BJ (cell line): ENCODE data around the gene GALNT11. TPM values are rescaled to one million over a fixed set of nuclear protein-coding genes. Genes with fewer than 3 reads are reported as not detected.

Experiments
- CTCF ChIA-PET: fragments of 350-600 bp; formaldehyde crosslinking; extraction: SDS; loops from one replicate; lab custom pipeline; 2021; ENCODE audit warnings: antibody characterized with exemption, inconsistent platforms; lab: Yijun Ruan, JAX
- POLR2A ChIA-PET: fragments of 300-600 bp; sonication (Branson Sonifier 250); formaldehyde crosslinking; extraction: SDS; loops from one replicate; lab custom pipeline; 2021; ENCODE audit warnings: antibody characterized with exemption; lab: Charles Lee
- DNase-seq: peaks from one replicate; pipeline ENCODE4 v3.0.0-alpha.2; 2011; ENCODE audit warnings: low read depth
- H3K27me3 ChIP-seq: 2 replicates; pipeline ENCODE4 v1.6.0; 2011; ENCODE audit warnings: low read length; ENCODE audit not compliant: control insufficient read depth, insufficient read depth
- H3K36me3 ChIP-seq: 2 replicates; pipeline ENCODE4 v1.5.1; 2011; ENCODE audit warnings: low read length; ENCODE audit not compliant: control insufficient read depth, insufficient read depth
- H3K4me3 ChIP-seq: 2 replicates; pipeline ENCODE4 v1.5.1; 2011; ENCODE audit warnings: low read depth, mild to moderate bottlenecking, control low read depth, low read length
- polyA plus RNA-seq: library from polyadenylated mRNA; depleted of rRNA; stranded (reverse); fragments of >200 nt; gene quantifications from 2 replicates; pipeline ENCODE4 v1.2.3, GENCODE V29; 2011
- TF ChIP-seq, protein P1 (sequence below): IDR thresholded peaks from 2 replicates; pipeline ENCODE4 v1.5.1; 2011; ENCODE audit warnings: low read depth, mild to moderate bottlenecking, control low read depth, inconsistent platforms, low read length, moderate library complexity; ENCODE audit not compliant: insufficient read depth

The GALNT11 gene
- polyA plus RNA-seq, 1 experiment = 18.7 TPM

DNA sequence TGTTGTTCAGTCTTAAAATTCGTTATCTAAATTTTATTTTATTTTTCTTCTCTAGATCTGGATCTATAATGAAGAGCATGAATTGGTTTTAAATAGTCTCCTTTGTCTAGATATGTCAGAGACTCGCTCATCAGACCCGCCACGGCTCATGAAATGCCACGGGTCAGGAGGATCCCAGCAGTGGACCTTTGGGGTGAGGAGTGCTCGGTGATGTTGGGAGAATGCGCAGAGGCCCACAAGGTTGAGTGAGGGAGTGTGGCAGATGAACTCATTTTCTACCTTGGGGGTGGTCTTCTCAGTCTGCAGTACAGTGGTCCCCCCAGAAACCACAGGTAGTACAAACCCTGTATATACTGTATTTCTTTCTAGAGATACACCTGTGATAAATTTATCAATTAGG lies 95.3 kb downstream of the GALNT11 start:
- H3K4me3 ChIP-seq = no peak overlapping the region
- ChIA-PET CTCF (no interaction called here), POLR2A (no interaction called here)
- TF ChIP-seq, protein P1, sequence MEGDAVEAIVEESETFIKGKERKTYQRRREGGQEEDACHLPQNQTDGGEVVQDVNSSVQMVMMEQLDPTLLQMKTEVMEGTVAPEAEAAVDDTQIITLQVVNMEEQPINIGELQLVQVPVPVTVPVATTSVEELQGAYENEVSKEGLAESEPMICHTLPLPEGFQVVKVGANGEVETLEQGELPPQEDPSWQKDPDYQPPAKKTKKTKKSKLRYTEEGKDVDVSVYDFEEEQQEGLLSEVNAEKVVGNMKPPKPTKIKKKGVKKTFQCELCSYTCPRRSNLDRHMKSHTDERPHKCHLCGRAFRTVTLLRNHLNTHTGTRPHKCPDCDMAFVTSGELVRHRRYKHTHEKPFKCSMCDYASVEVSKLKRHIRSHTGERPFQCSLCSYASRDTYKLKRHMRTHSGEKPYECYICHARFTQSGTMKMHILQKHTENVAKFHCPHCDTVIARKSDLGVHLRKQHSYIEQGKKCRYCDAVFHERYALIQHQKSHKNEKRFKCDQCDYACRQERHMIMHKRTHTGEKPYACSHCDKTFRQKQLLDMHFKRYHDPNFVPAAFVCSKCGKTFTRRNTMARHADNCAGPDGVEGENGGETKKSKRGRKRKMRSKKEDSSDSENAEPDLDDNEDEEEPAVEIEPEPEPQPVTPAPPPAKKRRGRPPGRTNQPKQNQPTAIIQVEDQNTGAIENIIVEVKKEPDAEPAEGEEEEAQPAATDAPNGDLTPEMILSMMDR = no peak
- H3K36me3 ChIP-seq = peaks cover 19% of the 10 kb centered on the region
- H3K27me3 ChIP-seq = no peaks in the 10 kb centered on the region
- DNase-seq = no peak

GRCh38 chr7:152121432-152121831 lies 96.0 kb downstream of the GALNT11 start:
- no peak for DNase-seq
- TF ChIP-seq, protein P1 = no peak
- Histone ChIP-seq H3K27me3 (no peaks in the 10 kb centered on the region), H3K4me3 (no peak overlapping the region), H3K36me3 (peaks cover 19% of the 10 kb centered on the region)
- CTCF ChIA-PET = no interaction called here
- POLR2A ChIA-PET = no interaction called here

- no peaks in the 10 kb centered on the region for H3K27me3 ChIP-seq
- ChIA-PET POLR2A (interaction anchor here (0.8 kb wide), 1 partner anchor 9 kb away, joined by 4 read pairs; no protein-coding TSS in a partner anchor), CTCF (no interaction called here)
- no peak overlapping the region for H3K4me3 ChIP-seq
- peaks cover 15% of the 10 kb centered on the region for H3K36me3 ChIP-seq
- TF ChIP-seq, protein P1 = no peak
- no peak for DNase-seq
Observed at GRCh38 chr7:152122540-152122939, 97.1 kb downstream of the GALNT11 start.

- Histone ChIP-seq H3K36me3 (peaks cover 20% of the 10 kb centered on the region), H3K4me3 (no peak overlapping the region), H3K27me3 (no peaks in the 10 kb centered on the region)
- POLR2A ChIA-PET = no interaction called here
- CTCF ChIA-PET = interaction anchor here (1.4 to 1.5 kb wide), 2 partner anchors 9 to 10 kb away, joined by 3 read pairs; no protein-coding TSS in a partner anchor
- TF ChIP-seq, protein P1 = no peak
- DNase-seq = no peak
Observed at GRCh38 chr7:152126741-152127140, 101.3 kb downstream of the GALNT11 start.

DNA sequence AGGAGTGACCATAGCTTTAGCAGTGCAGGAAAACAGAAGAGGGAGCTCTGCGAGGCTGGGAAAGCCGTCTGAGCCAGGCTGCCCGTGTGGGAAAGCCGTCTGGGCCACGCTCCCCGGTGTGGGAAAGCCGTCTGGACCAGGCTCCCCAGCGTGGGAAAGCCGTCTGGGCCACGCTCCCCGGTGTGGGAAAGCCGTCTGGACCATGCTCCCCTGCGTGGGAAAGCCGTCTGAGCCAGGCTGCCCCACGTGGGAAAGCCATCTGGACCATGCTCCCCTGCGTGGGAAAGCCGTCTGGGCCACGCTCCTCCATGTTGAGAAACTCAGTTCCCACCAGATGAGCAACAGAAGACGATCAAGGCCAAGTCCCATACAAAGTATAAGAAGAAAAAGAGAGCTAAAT lies 101.8 kb downstream of the GALNT11 start:
- DNase-seq = no peak
- TF ChIP-seq, protein P1 = no peak
- CTCF ChIA-PET = interaction anchor here (0.9 to 1.5 kb wide), 3 partner anchors 9 to 56 kb away, joined by 3 read pairs; no protein-coding TSS in a partner anchor
- Histone ChIP-seq H3K4me3 (no peak overlapping the region), H3K27me3 (no peaks in the 10 kb centered on the region), H3K36me3 (peaks cover 20% of the 10 kb centered on the region)
- POLR2A ChIA-PET = no interaction called here
